H1 (cell line): Measurements from ENCODE around the gene PUDP. TPM values are rescaled to one million over a fixed set of nuclear protein-coding genes. Genes with fewer than 3 reads are reported as not detected.
"Not testable (repeated sequence)": the region's sequence is repeated elsewhere in the genome, so short reads cannot be mapped to it uniquely, and the experiment has no call there.

Experiments
- CTCF ChIA-PET: fragments of 300-600 bp; sonication (Branson Sonifier 250); formaldehyde crosslinking; loops from one replicate; lab custom pipeline; 2021; ENCODE audit not compliant: partially characterized antibody; lab: Charles Lee
- POLR2A ChIA-PET: fragments of 300-600 bp; sonication (Branson Sonifier 250); formaldehyde crosslinking; loops from one replicate; lab custom pipeline; 2021; ENCODE audit warnings: inconsistent platforms; ENCODE audit not compliant: partially characterized antibody; lab: Charles Lee
- DNase-seq, 2 experiments: peaks; one replicate each; pipeline versions ENCODE4 v3.0.0 to v3.0.0-alpha.2; 2010 to 2022; ENCODE audit warnings: low spot score in 2 of 2, low read depth in 1 of 2, mixed read lengths in 1 of 2
- FAIRE-seq: peaks from 2 replicates; lab custom pipeline; 2011; peaks lifted over from hg19 to GRCh38; lab: Jason Lieb, UNC
- H2AFZ ChIP-seq: 2 replicates; pipeline ENCODE4 v1.8.1; 2012; ENCODE audit warnings: low read length, inconsistent platforms
- H2AK5ac ChIP-seq: 2 replicates; pipeline ENCODE4 v1.6.1; 2013; ENCODE audit warnings: low read depth, low read length
- H2BK120ac ChIP-seq: replicated peaks from 2 replicates; pipeline ENCODE3; 2013; ENCODE audit warnings: low read depth, low read length, inconsistent platforms
- H2BK12ac ChIP-seq: 2 replicates; pipeline ENCODE4 v1.6.1; 2013; ENCODE audit warnings: low read depth, low read length
- H2BK15ac ChIP-seq: 2 replicates; pipeline ENCODE4 v1.6.1; 2013; ENCODE audit warnings: low read length
- H2BK20ac ChIP-seq: 2 replicates; pipeline ENCODE4 v1.6.1; 2013; ENCODE audit warnings: low read length
- H2BK5ac ChIP-seq: 2 replicates; pipeline ENCODE4 v1.6.1; 2013; ENCODE audit warnings: low read depth, low read length
- H3K14ac ChIP-seq: 2 replicates; pipeline ENCODE4 v1.6.1; 2013; ENCODE audit warnings: inconsistent platforms; ENCODE audit not compliant: insufficient read length
- H3K18ac ChIP-seq: 2 replicates; pipeline ENCODE4 v1.6.1; 2013; ENCODE audit warnings: low read length; ENCODE audit errors: extremely low read depth
- H3K23ac ChIP-seq: 2 replicates; pipeline ENCODE4 v1.6.1; 2013; ENCODE audit warnings: inconsistent platforms; ENCODE audit not compliant: insufficient read length
- H3K23me2 ChIP-seq: 2 replicates; pipeline ENCODE4 v1.6.1; 2013; ENCODE audit warnings: low read depth, low read length
- H3K27ac ChIP-seq: 2 replicates; pipeline ENCODE4 v1.6.1; 2011; ENCODE audit warnings: low read depth, low read length, inconsistent platforms
- H3K27me3 ChIP-seq, 4 experiments: replicated peaks in 1 of 4; 1 replicate in 1 of 4; 2 replicates in 3 of 4; pipeline versions ENCODE4 v1.6.1 to v1.8.1; 2011 to 2013; ENCODE audit warnings: low read length in 3 of 4, mild to moderate bottlenecking in 3 of 4, inconsistent platforms in 2 of 4, mixed read lengths in 2 of 4, moderate library complexity in 1 of 4; ENCODE audit not compliant: control insufficient read depth in 3 of 4, insufficient read depth in 3 of 4; ENCODE audit errors: extremely low read depth in 1 of 4
- H3K36me3 ChIP-seq, 4 experiments: 2 replicates each; pipeline versions ENCODE4 v1.6.1 to v1.8.1; 2011 to 2013; ENCODE audit warnings: mild to moderate bottlenecking in 4 of 4, low read length in 3 of 4, moderate library complexity in 2 of 4, control low read depth in 1 of 4, inconsistent platforms in 1 of 4; ENCODE audit not compliant: insufficient read depth in 4 of 4, control insufficient read depth in 2 of 4
- H3K4ac ChIP-seq: replicated peaks from 2 replicates; pipeline ENCODE3; 2013; ENCODE audit warnings: low read length, low read depth, mixed read lengths, inconsistent platforms; ENCODE audit not compliant: insufficient read length
- H3K4me1 ChIP-seq, 4 experiments: replicated peaks in 1 of 4; 1 replicate in 1 of 4; 2 replicates in 3 of 4; pipeline versions ENCODE4 v1.6.1 to v1.8.1; 2011 to 2013; ENCODE audit warnings: low read length in 3 of 4, inconsistent platforms in 2 of 4, mixed read lengths in 1 of 4; ENCODE audit not compliant: insufficient read depth in 4 of 4, control insufficient read depth in 3 of 4
- H3K4me2 ChIP-seq, 2 experiments: 2 replicates each; pipeline versions ENCODE4 v1.6.1 to v1.8.1; 2011 to 2013; ENCODE audit warnings: low read depth in 2 of 2, low read length in 2 of 2, control low read depth in 1 of 2, inconsistent platforms in 1 of 2, mild to moderate bottlenecking in 1 of 2; ENCODE audit not compliant: insufficient read depth in 1 of 2
- H3K4me3 ChIP-seq, 4 experiments: fragments of 200-600, 300-600 bp in 1 of 4; sonication (generic), shearing (Covaris generic), sonication (Bioruptor Twin) in 1 of 4; 2 replicates each; pipeline versions ENCODE4 v1.5.1 to v1.8.1; 2011 to 2016; ENCODE audit warnings: low read length in 4 of 4, low read depth in 3 of 4, control low read depth in 2 of 4, inconsistent platforms in 2 of 4, mild to moderate bottlenecking in 2 of 4, mixed read lengths in 1 of 4, moderate library complexity in 1 of 4; ENCODE audit not compliant: insufficient read depth in 2 of 4; ENCODE audit errors: extremely low read depth in 1 of 4
- H3K56ac ChIP-seq: replicated peaks from 2 replicates; pipeline ENCODE3; 2013; ENCODE audit warnings: low read depth, mild to moderate bottlenecking, mixed read lengths, low read length, inconsistent platforms; ENCODE audit not compliant: insufficient read length
- H3K79me1 ChIP-seq: 2 replicates; pipeline ENCODE4 v1.6.1; 2013; ENCODE audit warnings: low read depth, low read length, control low read depth
- H3K79me2 ChIP-seq, 2 experiments: 2 replicates each; pipeline versions ENCODE4 v1.6.1 to v1.8.1; 2012 to 2013; ENCODE audit warnings: low read length in 2 of 2, mild to moderate bottlenecking in 2 of 2, inconsistent platforms in 1 of 2; ENCODE audit not compliant: insufficient read depth in 2 of 2, control insufficient read depth in 1 of 2
- H3K9ac ChIP-seq, 4 experiments: replicated peaks in 1 of 4; 1 replicate in 1 of 4; 2 replicates in 3 of 4; pipeline versions ENCODE4 v1.6.1 to v1.8.1; 2011 to 2013; ENCODE audit warnings: low read depth in 3 of 4, low read length in 3 of 4, control low read depth in 2 of 4, mild to moderate bottlenecking in 2 of 4, moderate library complexity in 2 of 4, inconsistent platforms in 1 of 4; ENCODE audit errors: extremely low read depth in 1 of 4
- H3K9me3 ChIP-seq, 2 experiments: 2 replicates each; pipeline versions ENCODE4 v1.6.1 to v1.8.1; 2012 to 2013; ENCODE audit warnings: mild to moderate bottlenecking in 2 of 2, moderate library complexity in 2 of 2, control low read depth in 1 of 2, inconsistent platforms in 1 of 2, low read depth in 1 of 2, low read length in 1 of 2, mixed read lengths in 1 of 2; ENCODE audit not compliant: insufficient read depth in 2 of 2
- H4K20me1 ChIP-seq, 2 experiments: replicated peaks in 1 of 2; 2 replicates each; pipeline versions ENCODE3 to v1.8.1; 2011 to 2013; ENCODE audit warnings: inconsistent platforms in 2 of 2, low read length in 2 of 2, mild to moderate bottlenecking in 1 of 2; ENCODE audit not compliant: insufficient read depth in 2 of 2, control insufficient read depth in 1 of 2
- H4K5ac ChIP-seq: 2 replicates; pipeline ENCODE4 v1.6.1; 2013; ENCODE audit warnings: low read length, low read depth, mixed read lengths, inconsistent platforms; ENCODE audit not compliant: insufficient read length
- H4K8ac ChIP-seq: 2 replicates; pipeline ENCODE4 v1.8.0; 2013; ENCODE audit warnings: mild to moderate bottlenecking, moderate library complexity, low read length, inconsistent platforms; ENCODE audit not compliant: insufficient read depth; ENCODE audit errors: extremely low read depth
- H4K91ac ChIP-seq: replicated peaks from 2 replicates; pipeline ENCODE3; 2013; ENCODE audit warnings: low read length, mixed read lengths, inconsistent platforms; ENCODE audit not compliant: insufficient read length
- microRNA-seq, 2 experiments: library from miRNA; unstranded; fragments of <30 nt; microRNA quantifications; one replicate each; pipeline versions ENCODE4 to v1.2.0, GENCODE V29; 2016 to 2020; ENCODE audit warnings: borderline microRNAs expressed in 2 of 2, borderline number of aligned reads in 2 of 2, borderline replicate concordance in 1 of 2
- polyA plus RNA-seq, 7 experiments: library from polyadenylated mRNA; depleted of rRNA in 3 of 7; stranded (reverse) in 5 of 7; unstranded in 2 of 7; fragments of >200 nt in 5 of 7; fragments of 200-250 nt in 2 of 7; gene quantifications; 1 replicate in 5 of 7; 2 replicates in 1 of 7; 4 replicates in 1 of 7; pipeline versions ENCODE4 v1.2.1 to v1.2.3, GENCODE V29; 2011 to 2013; ENCODE audit warnings: missing spikeins in 2 of 7, mixed read lengths in 2 of 7
- small RNA-seq: library from polyadenylated mRNA; stranded (forward); fragments of <200 nt; extraction: miRNeasy Mini kit (QIAGEN cat#:217004); gene quantifications from one replicate; pipeline ENCODE3, GENCODE V24; 2013; ENCODE audit not compliant: insufficient read depth
- total RNA-seq: library from RNA; stranded (reverse); fragmentation: NEBNext Ultra II Directional; extraction: Animal tissue kit (Norgen Biotek cat#: 25700); gene quantifications from 2 replicates; pipeline ENCODE4 v1.2.1, GENCODE V29; 2021

PUDP gene
- total and polyA plus RNA-seq, 2 of the 8 experiments (the other 6 are each of a cell fraction or from before 2014, with no cell fraction given) = 27.2 to 30.2 TPM

- H3K4me1 ChIP-seq, H3K23ac ChIP-seq, H3K4me2 ChIP-seq, H3K56ac ChIP-seq, H3K27ac ChIP-seq, H3K18ac ChIP-seq, H2BK12ac ChIP-seq, H4K5ac ChIP-seq, H3K79me1 ChIP-seq, H3K9ac ChIP-seq, H3K23me2 ChIP-seq, H2AK5ac ChIP-seq, H2BK120ac ChIP-seq, H4K20me1 ChIP-seq, H2BK15ac ChIP-seq, H3K36me3 ChIP-seq, H3K4ac ChIP-seq, H3K14ac ChIP-seq, H2AFZ ChIP-seq, DNase-seq, H2BK5ac ChIP-seq, H4K91ac ChIP-seq, POLR2A ChIA-PET, H3K79me2 ChIP-seq, FAIRE-seq, H4K8ac ChIP-seq, H3K9me3 ChIP-seq, H3K4me3 ChIP-seq, H2BK20ac ChIP-seq, CTCF ChIA-PET, H3K27me3 ChIP-seq: not testable (repeated sequence)
Observed at GRCh38 chrX:7007328-7007727, 140.6 kb downstream of the PUDP start.

Small RNAs within 50 kb of the gene (microRNA-seq; reads per million reads assigned to microRNA genes)
- gene MIR4767 = 0 reads per million in 2 experiments

Small RNAs within 50 kb of the gene (small RNA-seq; reads per million reads assigned to genes)
- gene MIR4767 = not detected

Other genes with a start within 250 kb of the PUDP start
- 1.4 and 1.5 TPM in 2 replicates for gene STS, start 441 bp downstream of the PUDP start, total RNA-seq
- 0.39 and 0.67 TPM in 2 replicates for gene STS, start 441 bp downstream of the PUDP start, polyA plus RNA-seq (2011; rRNA removed)